Spinal cord (tissue), 10 donors: ENCODE data around the gene CNNM4. TPM values are rescaled to one million over a fixed set of nuclear protein-coding genes. Genes with fewer than 3 reads are reported as not detected.

Experiments used
- DNase-seq, 6 donors: peaks; one replicate each; pipeline versions ENCODE4 v3.0.0 to v3.0.0-alpha.2; 2013 to 2015; ENCODE audit warnings: low spot score in 6 of 6, low read depth in 4 of 6
- H3K27ac ChIP-seq: one replicate; pipeline ENCODE4 v1.5.1; 2013; ENCODE audit warnings: low read depth, low read length, control low read depth
- H3K27me3 ChIP-seq: one replicate; pipeline ENCODE4 v1.6.1; 2013; ENCODE audit warnings: low read length; ENCODE audit not compliant: control insufficient read depth, insufficient read depth
- H3K36me3 ChIP-seq: one replicate; pipeline ENCODE4 v1.6.1; 2013; ENCODE audit warnings: low read length; ENCODE audit not compliant: control insufficient read depth, insufficient read depth
- H3K4me1 ChIP-seq: one replicate; pipeline ENCODE4 v1.6.1; 2013; ENCODE audit warnings: low read length; ENCODE audit not compliant: control insufficient read depth, insufficient read depth
- H3K4me3 ChIP-seq: one replicate; pipeline ENCODE4 v1.5.1; 2013; ENCODE audit warnings: low read depth, low read length, control low read depth
- H3K9me3 ChIP-seq: one replicate; pipeline ENCODE4 v1.6.1; 2013; ENCODE audit warnings: low read length; ENCODE audit not compliant: control insufficient read depth, insufficient read depth
- WGBS: methylation state at CpG from one replicate; pipeline ENCODE4 v1.1.5; 2013; ENCODE audit warnings: missing lambda C conversion rate; ENCODE audit not compliant: insufficient coverage; 5-methylcytosine and 5-hydroxymethylcytosine counted together
- polyA plus RNA-seq, 2 donors: library from polyadenylated mRNA; unstranded; fragments of 120-200 nt; gene quantifications; one replicate each; pipeline ENCODE4 v1.2.1, GENCODE V29; 2013; ENCODE audit not compliant: insufficient read length in 2 of 2
- total RNA-seq, 2 donors: library from RNA; depleted of rRNA in 1 of 2; stranded (reverse); fragments of 120-200 nt in 1 of 2; fragments of >200 nt in 1 of 2; gene quantifications; one replicate each; pipeline versions ENCODE4 v1.2.3 to v1.2.4, GENCODE V29; 2013 to 2014
- donor health status: healthy.

The CNNM4 gene
- total and polyA plus RNA-seq, 4 donors: 5.1 to 12.6 (median 7.4) TPM

GRCh38 chr2:96734880-96735583 lies 25.7 kb upstream of the CNNM4 start:
- WGBS: 100% methylated on average over 1 of the region's 8 CpGs
- Histone ChIP-seq H3K4me3 (no peak overlapping the region), H3K27ac (peak overlapping the region; percentile 45), H3K27me3 (no peaks in the 10 kb centered on the region), H3K4me1 (peaks cover 20% of the 10 kb centered on the region), H3K9me3 (no peaks in the 10 kb centered on the region), H3K36me3 (peaks cover 38% of the 10 kb centered on the region)
- DNase-seq: peak; percentile 58 to 95 (median 80)

- no CpG with 5 or more reads among the region's 2 CpGs for WGBS
- Histone ChIP-seq H3K9me3 (no peaks in the 10 kb centered on the region), H3K4me1 (peaks cover 22% of the 10 kb centered on the region), H3K4me3 (no peak overlapping the region), H3K27ac (no peak overlapping the region), H3K27me3 (no peaks in the 10 kb centered on the region), H3K36me3 (peaks cover 16% of the 10 kb centered on the region)
- no peak for DNase-seq
These were observed 23.5 kb upstream of the CNNM4 start for GRCh38 chr2:96737251-96737650.

- 83% methylated on average over 1 of the region's 2 CpGs for WGBS
- DNase-seq: no peak
- no peak overlapping the region for H3K27ac ChIP-seq
- H3K27me3 ChIP-seq: no peaks in the 10 kb centered on the region
- no peak overlapping the region for H3K4me3 ChIP-seq
- H3K36me3 ChIP-seq: peaks cover 10% of the 10 kb centered on the region
- no peaks in the 10 kb centered on the region for H3K9me3 ChIP-seq
- H3K4me1 ChIP-seq: peaks cover 21% of the 10 kb centered on the region
These were observed 22.9 kb upstream of the CNNM4 start for GRCh38 chr2:96737831-96738230.

- no peak for DNase-seq
- Histone ChIP-seq H3K27me3 (no peaks in the 10 kb centered on the region), H3K27ac (peak overlapping the region; percentile 53), H3K36me3 (peaks cover 5% of the 10 kb centered on the region), H3K4me3 (peak overlapping the region; percentile 87), H3K9me3 (no peaks in the 10 kb centered on the region), H3K4me1 (peaks cover 20% of the 10 kb centered on the region)
- 5% methylated on average over 2 of the region's 4 CpGs for WGBS
These were observed 21.5 kb upstream of the CNNM4 start for GRCh38 chr2:96739076-96739632.

- peak; percentile 86 to 100 (median 96) for DNase-seq
- 0% methylated on average over 36 of the region's 43 CpGs for WGBS
- H3K27me3 ChIP-seq: no peaks in the 10 kb centered on the region
- peak within 1 kb of the TSS; percentile 53 for H3K27ac ChIP-seq
- no peaks in the 10 kb centered on the region for H3K9me3 ChIP-seq
- H3K4me3 ChIP-seq: peak within 1 kb of the TSS; percentile 87
- peaks cover 5% of the 10 kb centered on the region for H3K36me3 ChIP-seq
- peaks cover 20% of the 10 kb centered on the region for H3K4me1 ChIP-seq
These were observed 20.9 kb upstream of the CNNM4 start, which contains the start of gene LMAN2L for GRCh38 chr2:96739633-96740428. Gene LMAN2L, minus strand, starts transcription at chr2:96740064. Its CDS starts 24 bp downstream, at chr2:96740040.

- Histone ChIP-seq H3K27ac (no peak overlapping the region), H3K36me3 (no peaks in the 10 kb centered on the region), H3K9me3 (no peaks in the 10 kb centered on the region), H3K4me3 (no peak overlapping the region), H3K27me3 (no peaks in the 10 kb centered on the region), H3K4me1 (no peaks in the 10 kb centered on the region)
- WGBS: 64% methylated on average over 2 of the region's 6 CpGs
- peak in 1 of 6 donors; percentile 47 for DNase-seq
These were observed 13.6 kb upstream of the CNNM4 start for GRCh38 chr2:96747061-96747617.

- WGBS: 92% methylated on average over 8 of the region's 9 CpGs
- no peak overlapping the region for H3K4me3 ChIP-seq
- H3K27me3 ChIP-seq: no peaks in the 10 kb centered on the region
- H3K4me1 ChIP-seq: no peaks in the 10 kb centered on the region
- H3K27ac ChIP-seq: no peak overlapping the region
- H3K36me3 ChIP-seq: no peaks in the 10 kb centered on the region
- DNase-seq: no peak
- H3K9me3 ChIP-seq: no peaks in the 10 kb centered on the region
These were observed 8.9 kb upstream of the CNNM4 start for GRCh38 chr2:96751800-96752199.

GRCh38 chr2:96753661-96754282 lies 6.9 kb upstream of the CNNM4 start:
- Histone ChIP-seq H3K36me3 (no peaks in the 10 kb centered on the region), H3K4me3 (no peak overlapping the region), H3K27ac (no peak overlapping the region), H3K4me1 (no peaks in the 10 kb centered on the region), H3K27me3 (no peaks in the 10 kb centered on the region), H3K9me3 (no peaks in the 10 kb centered on the region)
- DNase-seq: no peak
- 57% methylated on average over 4 of the region's 7 CpGs for WGBS

- Histone ChIP-seq H3K4me1 (no peaks in the 10 kb centered on the region), H3K27me3 (no peaks in the 10 kb centered on the region), H3K9me3 (no peaks in the 10 kb centered on the region), H3K36me3 (no peaks in the 10 kb centered on the region), H3K27ac (no peak overlapping the region), H3K4me3 (no peak overlapping the region)
- DNase-seq: no peak
These were observed 6.4 kb upstream of the CNNM4 start for GRCh38 chr2:96754317-96754716.
